ENCODE results near the gene FAM9C. TPM values are rescaled to one million over a fixed set of nuclear protein-coding genes. Genes with fewer than 3 reads are reported as not detected.
A peak's percentile ranks its signal among the peaks of the same experiment; 100 is the strongest.
"Not testable (repeated sequence)": the region's sequence is repeated elsewhere in the genome, so short reads cannot be mapped to it uniquely, and the experiment has no call there.

Gene FAM9C
- total RNA-seq, 1 experiment from 2014 or later, result not detected

GRCh38 chrX:13064599-13065143 is 20.3 kb upstream of the FAM9C start:
- Histone ChIP-seq H3K27me3 (ENCODE audit: insufficient read depth, low read depth) (no peaks in the 10 kb centered on the region), H3K9me2 (ENCODE audit: insufficient read depth) (no peaks in the 10 kb centered on the region), H2AFZ (no peak overlapping the region), H3K79me2 (ENCODE audit: low read depth) (no peaks in the 10 kb centered on the region), H3K36me3 (ENCODE audit: low read depth) (no peaks in the 10 kb centered on the region), H3K4me1 (replicated peaks; ENCODE audit: insufficient read depth) (peaks cover 15% of the 10 kb centered on the region), H3K4me2 (no peak overlapping the region), H3K4me3 (no peak overlapping the region), H3F3A (ENCODE audit: insufficient read depth, low read depth) (peaks cover 11% of the 10 kb centered on the region), H3K9me3 (ENCODE audit: insufficient read depth, low read depth) (no peaks in the 10 kb centered on the region; the same call in 1 of the 2 replicates), H3K27ac (no peak overlapping the region), H4K20me1 (ENCODE audit: insufficient read depth) (no peaks in the 10 kb centered on the region)
- intact Hi-C loops (cut with micrococcal nuclease; ENCODE audit: unreplicated experiment), result no loop called here
- no TSS peak for BruUV-seq (replicated peaks)
- no peak for DNase-seq
- ChIA-PET CTCF (no interaction called here), POLR2A (ENCODE audit: unreplicated experiment) (no interaction called here)
- TF ChIP-seq CTCF (conservative IDR thresholded peaks at IDR 0.05) (no peak), EZH2 (IDR thresholded peaks at IDR 0.05; ENCODE audit: low read depth) (no peak)

GRCh38 chrX:13063124-13063523 is 18.7 kb upstream of the FAM9C start:
- H3K79me2 ChIP-seq (ENCODE audit: low read depth); H4K20me1 ChIP-seq (ENCODE audit: insufficient read depth); intact Hi-C loops (cut with micrococcal nuclease; ENCODE audit: unreplicated experiment); H3K9me3 ChIP-seq (ENCODE audit: insufficient read depth, low read depth); H3K9me2 ChIP-seq (ENCODE audit: insufficient read depth); POLR2A ChIA-PET (ENCODE audit: unreplicated experiment); H3K4me3 ChIP-seq; H3K4me2 ChIP-seq; H3K27ac ChIP-seq; BruUV-seq (replicated peaks); H3K36me3 ChIP-seq (ENCODE audit: low read depth); CTCF ChIA-PET; H2AFZ ChIP-seq; H3K27me3 ChIP-seq (ENCODE audit: insufficient read depth, low read depth); DNase-seq: not testable (repeated sequence)
- Histone ChIP-seq H3F3A (ENCODE audit: insufficient read depth, low read depth) (peaks cover 22% of the 10 kb centered on the region), H3K4me1 (replicated peaks; ENCODE audit: insufficient read depth) (peaks cover 29% of the 10 kb centered on the region)

GRCh38 chrX:13062331-13062730 is 17.9 kb upstream of the FAM9C start:
- H2AFZ ChIP-seq; H3K9me2 ChIP-seq (ENCODE audit: insufficient read depth); H3K27me3 ChIP-seq (ENCODE audit: insufficient read depth, low read depth); H3K9me3 ChIP-seq (ENCODE audit: insufficient read depth, low read depth); H3K4me3 ChIP-seq; H3K36me3 ChIP-seq (ENCODE audit: low read depth); H3K4me2 ChIP-seq; POLR2A ChIA-PET (ENCODE audit: unreplicated experiment); intact Hi-C loops (cut with micrococcal nuclease; ENCODE audit: unreplicated experiment); H3K79me2 ChIP-seq (ENCODE audit: low read depth); CTCF ChIA-PET; H4K20me1 ChIP-seq (ENCODE audit: insufficient read depth); BruUV-seq (replicated peaks); DNase-seq; H3K27ac ChIP-seq: not testable (repeated sequence)
- Histone ChIP-seq H3K4me1 (replicated peaks; ENCODE audit: insufficient read depth) (peaks cover 29% of the 10 kb centered on the region), H3F3A (ENCODE audit: insufficient read depth, low read depth) (peaks cover 22% of the 10 kb centered on the region)

- intact Hi-C loops (cut with micrococcal nuclease; ENCODE audit: unreplicated experiment); H2AFZ ChIP-seq; H4K20me1 ChIP-seq (ENCODE audit: insufficient read depth); H3K4me3 ChIP-seq; POLR2A ChIA-PET (ENCODE audit: unreplicated experiment); H3K36me3 ChIP-seq (ENCODE audit: low read depth); DNase-seq; CTCF ChIA-PET; H3K4me2 ChIP-seq; H3K79me2 ChIP-seq (ENCODE audit: low read depth); BruUV-seq (replicated peaks); H3K9me2 ChIP-seq (ENCODE audit: insufficient read depth); H3K9me3 ChIP-seq (ENCODE audit: insufficient read depth, low read depth); H3K27me3 ChIP-seq (ENCODE audit: insufficient read depth, low read depth): not testable (repeated sequence)
- Histone ChIP-seq H3K4me1 (replicated peaks; ENCODE audit: insufficient read depth) (peaks cover 29% of the 10 kb centered on the region), H3K27ac (peak overlapping the region; percentile 80), H3F3A (ENCODE audit: insufficient read depth, low read depth) (peaks cover 22% of the 10 kb centered on the region)
Measured at GRCh38 chrX:13061215-13061708, 16.8 kb upstream of the FAM9C start.
